Suprapubic skin (tissue), 3 donors: ENCODE data around the gene LRRC9.

Source experiments
- CTCF ChIP-seq, 2 donors: fragments of 200-600 bp in 1 of 2; fragments of 450-650 bp in 1 of 2; sonication (generic) in 1 of 2; IDR thresholded peaks; one replicate each; pipeline ENCODE4 v1.5.1; 2016 to 2019; ENCODE audit warnings: antibody characterized with exemption in 2 of 2, mild to moderate bottlenecking in 1 of 2, moderate library complexity in 1 of 2
- POLR2A ChIP-seq, 2 donors: fragments of 450-650 bp; IDR thresholded peaks; one replicate each; pipeline ENCODE4 v1.6.1; 2017; ENCODE audit warnings: antibody characterized with exemption in 2 of 2, mild to moderate bottlenecking in 2 of 2, moderate library complexity in 2 of 2

- TF ChIP-seq CTCF (IDR thresholded peaks at IDR 0.05) = no peak
- TF ChIP-seq POLR2A (IDR thresholded peaks at IDR 0.05) = no peak
Measured at GRCh38 chr14:60014402-60014801, 94.5 kb downstream of the LRRC9 start.
